ENCODE data around the gene PSME2. TPM values are rescaled to one million over a fixed set of nuclear protein-coding genes. Genes with fewer than 3 reads are reported as not detected.

Gene PSME2
- total RNA-seq, 2 experiments from 2014 or later, result 188 to 290 TPM

DNA sequence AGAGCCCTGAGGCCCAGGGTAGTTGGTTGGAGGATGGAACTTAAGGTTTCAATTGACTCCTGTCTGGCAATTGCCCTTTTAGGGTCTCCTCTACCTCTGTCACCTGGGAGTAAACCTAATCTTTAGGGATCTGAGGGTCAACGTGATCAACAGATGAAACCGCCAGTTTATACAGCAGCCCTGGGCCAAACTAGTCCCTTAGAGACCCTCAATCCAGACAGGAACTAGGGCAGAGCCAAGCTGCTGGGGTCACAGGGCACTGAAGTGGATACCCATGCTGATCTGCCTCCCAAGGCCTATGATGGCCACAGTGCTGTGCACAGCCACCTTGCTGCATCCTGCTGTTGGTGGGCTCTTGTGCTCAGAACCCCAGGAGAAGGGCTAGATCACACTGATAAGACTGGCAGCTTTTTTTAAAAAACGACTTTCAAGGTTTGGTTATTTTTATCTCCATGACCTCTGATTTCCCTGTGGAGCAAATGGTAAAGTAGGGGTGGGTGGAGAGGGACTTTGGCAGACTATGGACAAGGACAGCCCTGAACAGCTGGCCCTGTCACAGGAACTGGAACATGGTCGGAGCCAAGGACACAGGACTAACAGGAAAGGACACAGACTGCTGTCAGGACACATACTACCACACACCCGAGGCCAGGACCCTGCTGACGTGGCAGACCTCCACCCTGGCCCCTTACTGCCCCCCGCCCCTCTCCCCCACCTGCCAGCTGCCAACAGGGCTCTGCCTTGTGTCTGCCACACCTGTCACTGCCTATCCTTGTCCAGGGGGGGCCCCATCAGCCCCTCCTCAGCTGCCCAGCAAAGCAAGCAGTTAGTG, 15.5 kb downstream of the PSME2 start:
- intact Hi-C loops (cut with micrococcal nuclease; ENCODE audit: unreplicated experiment), result no loop called here
- ChIA-PET POLR2A (interaction anchor here (0.7 kb wide), 1 partner anchor 164 kb away, joined by 3 read pairs; no protein-coding TSS in a partner anchor), CTCF (ENCODE audit: unreplicated experiment) (no interaction called here)
- no peak overlapping the region for H3K4me2 ChIP-seq (ENCODE audit: low read length)
- no peak overlapping the region for H2AFZ ChIP-seq (ENCODE audit: low read length)
- H3K4me1 ChIP-seq (ENCODE audit: insufficient read depth, low read length, poor library complexity, severe bottlenecking), result peaks cover 27% of the 10 kb centered on the region
- H3K36me3 ChIP-seq (ENCODE audit: insufficient read depth, low read length), result no peaks in the 10 kb centered on the region
- H3K27ac ChIP-seq (ENCODE audit: low read depth, low read length, poor library complexity, severe bottlenecking), result no peak overlapping the region
- H3K4me3 ChIP-seq (ENCODE audit: low read depth, low read length, poor library complexity, severe bottlenecking), result no peak overlapping the region
- H3K9me2 ChIP-seq (ENCODE audit: insufficient read depth, low read length), result no peaks in the 10 kb centered on the region
- H3K79me2 ChIP-seq (ENCODE audit: insufficient read depth, low read depth, low read length), result no peaks in the 10 kb centered on the region
- no TSS peak for BruUV-seq (replicated peaks)
- no peak for DNase-seq (ENCODE audit: low spot score)
- no peak for TF ChIP-seq EZH2phosphoT487 (IDR thresholded peaks at IDR 0.05; ENCODE audit: borderline replicate concordance, low read depth, low read length)
- TF ChIP-seq, protein P1, sequence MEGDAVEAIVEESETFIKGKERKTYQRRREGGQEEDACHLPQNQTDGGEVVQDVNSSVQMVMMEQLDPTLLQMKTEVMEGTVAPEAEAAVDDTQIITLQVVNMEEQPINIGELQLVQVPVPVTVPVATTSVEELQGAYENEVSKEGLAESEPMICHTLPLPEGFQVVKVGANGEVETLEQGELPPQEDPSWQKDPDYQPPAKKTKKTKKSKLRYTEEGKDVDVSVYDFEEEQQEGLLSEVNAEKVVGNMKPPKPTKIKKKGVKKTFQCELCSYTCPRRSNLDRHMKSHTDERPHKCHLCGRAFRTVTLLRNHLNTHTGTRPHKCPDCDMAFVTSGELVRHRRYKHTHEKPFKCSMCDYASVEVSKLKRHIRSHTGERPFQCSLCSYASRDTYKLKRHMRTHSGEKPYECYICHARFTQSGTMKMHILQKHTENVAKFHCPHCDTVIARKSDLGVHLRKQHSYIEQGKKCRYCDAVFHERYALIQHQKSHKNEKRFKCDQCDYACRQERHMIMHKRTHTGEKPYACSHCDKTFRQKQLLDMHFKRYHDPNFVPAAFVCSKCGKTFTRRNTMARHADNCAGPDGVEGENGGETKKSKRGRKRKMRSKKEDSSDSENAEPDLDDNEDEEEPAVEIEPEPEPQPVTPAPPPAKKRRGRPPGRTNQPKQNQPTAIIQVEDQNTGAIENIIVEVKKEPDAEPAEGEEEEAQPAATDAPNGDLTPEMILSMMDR (conservative IDR thresholded peaks at IDR 0.05; ENCODE audit: low read length), result no peak
- H4K20me1 ChIP-seq (ENCODE audit: insufficient read depth, low read length), result no peaks in the 10 kb centered on the region
- H3K9me3 ChIP-seq (ENCODE audit: low read length), result no peaks in the 10 kb centered on the region

DNA sequence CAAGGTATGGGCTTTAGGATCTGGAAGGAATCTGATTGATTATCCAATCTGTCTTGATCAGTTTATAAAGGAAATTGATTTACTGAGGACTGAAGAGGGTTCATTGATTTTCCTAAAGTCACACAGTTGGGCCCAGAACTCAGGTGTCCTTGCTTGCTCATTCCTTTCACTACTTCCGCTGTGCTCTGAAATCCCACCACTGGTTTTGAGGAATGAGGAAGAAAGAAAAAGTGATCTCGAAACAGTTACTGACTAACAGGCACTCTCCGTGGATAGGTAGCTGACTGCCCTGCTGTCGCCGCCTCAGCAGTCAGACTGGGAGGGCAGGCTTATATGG, 16.1 kb downstream of the PSME2 start, which contains the start of gene FITM1:
FITM1 (plus strand) TSS at position 280 of the 337 bp plus-strand sequence. CDS start 905 bp downstream, outside the sequence.
- CTCF ChIA-PET (ENCODE audit: unreplicated experiment), result no interaction called here
- Histone ChIP-seq H3K4me3 (ENCODE audit: low read depth, low read length, poor library complexity, severe bottlenecking) (no peak within 1 kb of the TSS), H3K79me2 (ENCODE audit: insufficient read depth, low read depth, low read length) (no peaks in the 10 kb centered on the region), H3K9me2 (ENCODE audit: insufficient read depth, low read length) (no peaks in the 10 kb centered on the region), H3K4me2 (ENCODE audit: low read length) (no peak within 1 kb of the TSS), H2AFZ (ENCODE audit: low read length) (no peak within 1 kb of the TSS), H3K4me1 (ENCODE audit: insufficient read depth, low read length, poor library complexity, severe bottlenecking) (peaks cover 24% of the 10 kb centered on the region), H3K27ac (ENCODE audit: low read depth, low read length, poor library complexity, severe bottlenecking) (no peak within 1 kb of the TSS), H3K36me3 (ENCODE audit: insufficient read depth, low read length) (no peaks in the 10 kb centered on the region), H3K9me3 (ENCODE audit: low read length) (no peaks in the 10 kb centered on the region), H4K20me1 (ENCODE audit: insufficient read depth, low read length) (no peaks in the 10 kb centered on the region)
- POLR2A ChIA-PET, result interaction anchor here (1.3 kb wide), 1 partner anchor 35 kb away, joined by 3 read pairs; no protein-coding TSS in a partner anchor
- TF ChIP-seq EZH2phosphoT487 (IDR thresholded peaks at IDR 0.05; ENCODE audit: borderline replicate concordance, low read depth, low read length), result no peak
- TF ChIP-seq, protein P1 (conservative IDR thresholded peaks at IDR 0.05; ENCODE audit: low read length), result no peak
- BruUV-seq (replicated peaks), result no TSS peak
- no peak for DNase-seq (ENCODE audit: low spot score)
- intact Hi-C loops (cut with micrococcal nuclease; ENCODE audit: unreplicated experiment), result no loop called here
